OCI-LY7 (cell line): ENCODE measurements around the gene TTC33. TPM values are rescaled to one million over a fixed set of nuclear protein-coding genes. Genes with fewer than 3 reads are reported as not detected.
"Not testable (repeated sequence)": the region's sequence is repeated elsewhere in the genome, so short reads cannot be mapped to it uniquely, and the experiment has no call there.

ENCODE experiments used
- BruUV-seq: library from RNA; stranded (reverse); fragments of 400-500 nt; replicated peaks from 2 replicates; lab custom pipeline; 2021; lab: Mats Ljungman, UMichigan
- CTCF ChIA-PET: fragments of 300-600 bp; sonication (Branson Sonifier 250); formaldehyde crosslinking; loops from one replicate; lab custom pipeline; 2022; ENCODE audit warnings: antibody characterized with exemption; ENCODE audit not compliant: unreplicated experiment; lab: Charles Lee
- POLR2A ChIA-PET: fragments of 300-600 bp; sonication (Branson Sonifier 250); formaldehyde crosslinking; loops from one replicate; lab custom pipeline; 2022; ENCODE audit warnings: antibody characterized with exemption; lab: Charles Lee
- DNase-seq: peaks from one replicate; pipeline ENCODE4 v3.0.0-alpha.2; 2015; ENCODE audit warnings: low spot score
- H2AFZ ChIP-seq: fragments of 200-600 bp; sonication (generic), shearing (Covaris generic); 2 replicates; pipeline ENCODE4 v1.6.1; 2014; ENCODE audit warnings: mild to moderate bottlenecking, antibody characterized with exemption, low read length, moderate library complexity
- H3K27ac ChIP-seq: fragments of 200-600 bp; sonication (generic); 2 replicates; pipeline ENCODE4 v1.5.1; 2014; ENCODE audit warnings: mixed run types, low read depth, mild to moderate bottlenecking, moderate library complexity, low read length, inconsistent platforms; ENCODE audit not compliant: poor library complexity, severe bottlenecking
- H3K36me3 ChIP-seq: fragments of 200-600 bp; sonication (generic); 2 replicates; pipeline ENCODE4 v1.6.1; 2014; ENCODE audit warnings: mild to moderate bottlenecking, antibody characterized with exemption, low read length, moderate library complexity, mixed read lengths; ENCODE audit not compliant: insufficient read depth
- H3K4me1 ChIP-seq: fragments of 200-600 bp; sonication (generic); 2 replicates; pipeline ENCODE4 v1.5.1; 2014; ENCODE audit warnings: mild to moderate bottlenecking, low read length; ENCODE audit not compliant: insufficient read depth, poor library complexity, severe bottlenecking
- H3K4me2 ChIP-seq: fragments of 200-600 bp; sonication (generic); 2 replicates; pipeline ENCODE4 v1.6.1; 2014; ENCODE audit warnings: mild to moderate bottlenecking, low read length
- H3K4me3 ChIP-seq: fragments of 200-600 bp; sonication (generic); 2 replicates; pipeline ENCODE4 v1.5.1; 2014; ENCODE audit warnings: mild to moderate bottlenecking, low read depth, low read length; ENCODE audit not compliant: poor library complexity, severe bottlenecking
- H3K79me2 ChIP-seq: fragments of 200-600 bp; sonication (generic); 2 replicates; pipeline ENCODE4 v1.6.1; 2016; ENCODE audit warnings: low read depth, mild to moderate bottlenecking, low read length, moderate library complexity, mixed read lengths; ENCODE audit not compliant: insufficient read depth
- H3K9me2 ChIP-seq: fragments of 200-600 bp; sonication (generic); 2 replicates; pipeline ENCODE4 v1.6.1; 2016; ENCODE audit warnings: mild to moderate bottlenecking, low read length, mixed read lengths; ENCODE audit not compliant: insufficient read depth
- H3K9me3 ChIP-seq: fragments of 200-600 bp; sonication (generic); 2 replicates; pipeline ENCODE4 v1.6.1; 2014; ENCODE audit warnings: mild to moderate bottlenecking, mixed run types, low read length, mixed read lengths
- H4K20me1 ChIP-seq: fragments of 200-600 bp; sonication (generic); 2 replicates; pipeline ENCODE4 v1.6.1; 2014; ENCODE audit warnings: mild to moderate bottlenecking, antibody characterized with exemption, low read length, moderate library complexity, mixed read lengths; ENCODE audit not compliant: insufficient read depth
- EZH2phosphoT487 ChIP-seq: fragments of 200-600 bp; sonication (generic); IDR thresholded peaks from 2 replicates; pipeline ENCODE4 v1.6.1; 2018; ENCODE audit warnings: low read depth, borderline replicate concordance, mild to moderate bottlenecking, mixed run types, antibody characterized with exemption, low read length, moderate library complexity, mixed read lengths
- intact Hi-C: fragments of 100-400 bp; cut with micrococcal nuclease; formaldehyde crosslinking; loops from one replicate; pipeline ENCODE4 v1.10.0; 2022; ENCODE audit not compliant: unreplicated experiment
- total RNA-seq, 2 experiments: library from RNA; depleted of rRNA in 1 of 2; stranded (reverse); fragments of >200 nt in 1 of 2; shearing (Covaris generic) in 1 of 2; gene quantifications; 2 replicates each; pipeline ENCODE4 v1.2.3, GENCODE V29; 2014 to 2022
- TF ChIP-seq, protein P1 (sequence below): fragments of 200-600 bp; sonication (generic); conservative IDR thresholded peaks from 2 replicates; pipeline ENCODE4 v1.5.1; 2014; ENCODE audit warnings: mild to moderate bottlenecking, antibody characterized with exemption, low read length, moderate library complexity, mixed read lengths

The TTC33 gene
- total RNA-seq, 2 experiments from 2014 or later = 15.9 to 20.5 TPM

DNA sequence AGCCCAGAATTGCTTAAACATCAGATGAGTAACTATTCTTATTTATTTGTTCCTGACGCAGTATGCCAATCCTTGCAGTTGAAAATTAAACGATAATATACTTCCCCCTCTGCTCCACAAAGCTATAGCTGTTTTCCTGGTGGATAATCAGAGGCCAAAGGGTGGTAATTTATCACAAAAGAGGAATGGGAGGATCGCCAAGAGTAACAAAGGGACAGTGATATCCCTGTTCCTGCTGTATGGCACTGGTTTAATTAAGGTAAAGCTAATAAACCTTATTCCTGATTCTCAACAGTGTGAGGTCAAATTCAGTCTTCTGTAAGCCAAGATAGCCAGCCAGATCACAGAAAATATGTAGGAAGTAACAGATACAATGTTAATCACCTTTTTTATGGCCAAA, 109.5 kb downstream of the TTC33 start:
- H3K9me2 ChIP-seq = no peaks in the 10 kb centered on the region
- no peaks in the 10 kb centered on the region for H3K36me3 ChIP-seq
- no peak for TF ChIP-seq EZH2phosphoT487
- TF ChIP-seq, protein P1, sequence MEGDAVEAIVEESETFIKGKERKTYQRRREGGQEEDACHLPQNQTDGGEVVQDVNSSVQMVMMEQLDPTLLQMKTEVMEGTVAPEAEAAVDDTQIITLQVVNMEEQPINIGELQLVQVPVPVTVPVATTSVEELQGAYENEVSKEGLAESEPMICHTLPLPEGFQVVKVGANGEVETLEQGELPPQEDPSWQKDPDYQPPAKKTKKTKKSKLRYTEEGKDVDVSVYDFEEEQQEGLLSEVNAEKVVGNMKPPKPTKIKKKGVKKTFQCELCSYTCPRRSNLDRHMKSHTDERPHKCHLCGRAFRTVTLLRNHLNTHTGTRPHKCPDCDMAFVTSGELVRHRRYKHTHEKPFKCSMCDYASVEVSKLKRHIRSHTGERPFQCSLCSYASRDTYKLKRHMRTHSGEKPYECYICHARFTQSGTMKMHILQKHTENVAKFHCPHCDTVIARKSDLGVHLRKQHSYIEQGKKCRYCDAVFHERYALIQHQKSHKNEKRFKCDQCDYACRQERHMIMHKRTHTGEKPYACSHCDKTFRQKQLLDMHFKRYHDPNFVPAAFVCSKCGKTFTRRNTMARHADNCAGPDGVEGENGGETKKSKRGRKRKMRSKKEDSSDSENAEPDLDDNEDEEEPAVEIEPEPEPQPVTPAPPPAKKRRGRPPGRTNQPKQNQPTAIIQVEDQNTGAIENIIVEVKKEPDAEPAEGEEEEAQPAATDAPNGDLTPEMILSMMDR = no peak
- H4K20me1 ChIP-seq = no peaks in the 10 kb centered on the region
- no peak for DNase-seq
- no peaks in the 10 kb centered on the region for H3K9me3 ChIP-seq
- H3K79me2 ChIP-seq = no peaks in the 10 kb centered on the region
- H2AFZ ChIP-seq = no peak overlapping the region
- H3K4me1 ChIP-seq = no peaks in the 10 kb centered on the region
- ChIA-PET CTCF (no interaction called here), POLR2A (interaction anchor here (0.6 kb wide), 1 partner anchor 82 kb away, joined by 6 read pairs; no protein-coding TSS in a partner anchor)
- H3K4me2 ChIP-seq = no peak overlapping the region
- no TSS peak for BruUV-seq
- intact Hi-C loops = no loop called here
- H3K27ac ChIP-seq = no peak overlapping the region
- no peak overlapping the region for H3K4me3 ChIP-seq

DNA sequence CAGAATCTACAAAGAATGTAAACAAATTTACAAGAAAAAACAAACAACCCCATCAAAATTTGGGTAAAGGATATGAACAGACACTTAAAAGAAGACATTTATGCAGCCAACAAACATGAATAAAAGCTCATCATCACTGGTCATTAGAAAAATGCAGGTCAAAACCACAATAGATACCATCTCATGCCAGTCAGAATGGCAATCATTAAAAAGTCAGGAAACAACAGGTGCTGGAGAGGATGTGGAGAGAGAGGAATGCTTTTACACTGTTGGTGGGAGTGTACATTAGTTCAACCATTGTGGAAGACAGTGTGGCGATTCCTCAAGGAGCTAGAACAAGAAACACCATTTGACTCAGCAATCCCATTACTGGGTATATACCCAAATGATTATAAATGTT, 116.2 kb downstream of the TTC33 start:
- H3K4me3 ChIP-seq, H2AFZ ChIP-seq, CTCF ChIA-PET, H3K79me2 ChIP-seq, BruUV-seq, intact Hi-C loops, H4K20me1 ChIP-seq, H3K4me2 ChIP-seq, H3K4me1 ChIP-seq, H3K9me3 ChIP-seq, POLR2A ChIA-PET, H3K9me2 ChIP-seq, DNase-seq, H3K36me3 ChIP-seq, H3K27ac ChIP-seq: not testable (repeated sequence)

DNA sequence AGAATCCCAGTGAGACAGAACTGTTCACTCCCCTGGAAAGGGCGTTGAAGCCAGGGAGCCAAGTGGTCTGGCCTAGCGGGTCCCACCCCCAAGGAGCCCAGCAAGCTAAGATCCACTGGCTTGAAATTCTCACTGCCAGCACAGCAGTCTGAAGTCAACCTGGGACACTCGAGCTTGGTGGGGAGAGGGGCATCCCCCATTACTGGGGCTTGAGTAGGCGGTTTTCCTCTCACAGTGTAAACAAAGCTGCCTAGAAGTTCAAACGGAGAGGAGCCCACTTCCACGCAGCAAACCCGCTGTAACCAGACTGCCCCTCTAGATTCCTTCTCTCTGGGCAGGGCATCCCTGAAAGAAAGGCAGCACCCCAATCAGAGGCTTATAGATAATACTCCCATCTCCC, 121.2 kb downstream of the TTC33 start:
- H3K79me2 ChIP-seq = no peaks in the 10 kb centered on the region
- no peaks in the 10 kb centered on the region for H3K4me1 ChIP-seq
- H3K9me3 ChIP-seq = no peaks in the 10 kb centered on the region
- intact Hi-C loops = no loop called here
- H4K20me1 ChIP-seq = no peaks in the 10 kb centered on the region
- no peak for TF ChIP-seq EZH2phosphoT487
- TF ChIP-seq, protein P1 = no peak
- BruUV-seq = no TSS peak
- ChIA-PET POLR2A (interaction anchor here (0.6 kb wide), 1 partner anchor 1043 kb away, joined by 3 read pairs; no protein-coding TSS in a partner anchor), CTCF (no interaction called here)
- H2AFZ ChIP-seq = no peak overlapping the region
- H3K4me3 ChIP-seq = no peak overlapping the region
- no peak for DNase-seq
- H3K36me3 ChIP-seq = no peaks in the 10 kb centered on the region
- no peak overlapping the region for H3K27ac ChIP-seq
- H3K4me2 ChIP-seq = no peak overlapping the region
- no peaks in the 10 kb centered on the region for H3K9me2 ChIP-seq
